A172 (cell line): Measurements from ENCODE around the gene FAM98C. TPM values are rescaled to one million over a fixed set of nuclear protein-coding genes. Genes with fewer than 3 reads are reported as not detected.
"Not testable (repeated sequence)": the region's sequence is repeated elsewhere in the genome, so short reads cannot be mapped to it uniquely, and the experiment has no call there.

Source experiments
- DNase-seq: peaks from one replicate; pipeline ENCODE4 v3.0.0-alpha.2; 2015; ENCODE audit warnings: low spot score
- total RNA-seq: library from RNA; depleted of rRNA; stranded (reverse); fragments of >200 nt; shearing (Covaris generic); gene quantifications from 2 replicates; pipeline ENCODE4 v1.2.3, GENCODE V29; 2014

Gene FAM98C
- total RNA-seq, 1 experiment from 2014 or later, result 10.6 TPM

DNA sequence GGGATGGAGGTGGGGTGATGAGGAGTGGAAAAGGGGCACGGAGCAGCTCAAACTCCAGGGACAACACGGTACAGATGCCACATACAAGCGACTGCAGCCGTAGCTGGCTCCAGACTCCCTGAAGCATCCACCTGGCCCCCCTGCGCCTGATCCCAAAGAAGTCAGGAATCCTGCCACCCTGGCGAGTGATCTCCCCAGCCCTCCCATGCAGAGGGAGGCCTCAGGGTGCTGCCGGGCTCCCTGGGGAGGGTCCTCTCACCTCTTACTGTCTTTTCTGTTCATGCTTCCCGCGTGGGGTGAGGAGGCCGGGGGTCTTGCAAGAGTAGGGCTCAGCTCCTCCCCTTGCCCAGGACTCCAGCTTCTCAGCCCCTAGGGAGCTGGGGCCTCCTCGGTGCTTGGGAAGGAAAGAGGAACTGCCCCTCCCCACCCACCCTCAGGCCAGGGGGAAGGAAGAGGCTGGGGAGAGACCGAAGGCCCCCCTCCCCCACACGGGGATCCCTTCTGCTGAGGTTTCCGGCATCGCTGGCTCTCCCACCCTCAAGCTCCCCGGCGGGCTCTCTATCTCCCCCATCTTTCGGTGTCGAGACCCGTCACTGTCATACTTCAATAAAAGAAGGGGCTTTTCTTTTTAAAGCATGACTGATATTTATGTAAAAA lies 23.0 kb downstream of the FAM98C start, which contains the start of gene RASGRP4:
TSS of gene RASGRP4 (minus strand) at position 410 of the 657 bp plus-strand sequence. CDS start at position 282, 128 bp downstream.
- DNase-seq, result no peak

GRCh38 chr19:38427035-38427677 lies 24.3 kb downstream of the FAM98C start:
- DNase-seq, result not testable (repeated sequence)

DNA sequence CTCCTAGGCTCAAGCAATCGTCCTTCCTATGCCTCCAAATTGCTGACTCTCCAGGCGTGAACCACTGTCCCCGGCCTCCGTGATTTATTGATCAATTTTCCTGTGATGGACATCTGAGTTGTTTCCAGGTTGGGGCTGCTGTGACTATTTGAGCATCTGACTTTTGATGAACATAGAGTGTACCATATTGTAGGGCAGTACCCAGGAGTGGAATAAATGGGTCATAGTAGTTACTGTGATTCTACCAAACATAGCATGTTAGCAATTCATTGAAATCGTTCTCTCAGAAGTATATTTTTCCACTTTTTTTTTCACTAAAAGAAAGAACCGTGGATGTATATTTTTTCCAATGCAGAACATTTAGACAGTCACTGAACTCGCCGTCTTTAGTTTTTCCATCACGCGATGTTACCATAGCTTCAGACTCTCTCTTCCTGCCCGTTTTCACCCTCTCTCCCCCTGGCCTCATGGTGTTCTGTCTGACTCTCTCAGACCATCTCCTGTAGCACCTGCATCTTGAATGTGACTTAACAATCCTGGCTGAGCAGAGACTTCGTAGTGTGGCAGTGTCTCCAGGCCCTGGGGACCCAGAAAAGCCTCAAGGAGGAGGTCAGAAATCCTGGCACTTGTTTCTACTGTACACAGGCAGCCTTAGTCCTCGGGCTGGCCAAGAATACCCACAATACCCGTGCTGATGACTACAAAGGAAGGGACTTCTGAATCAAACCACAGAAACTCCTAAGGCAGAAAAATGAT lies 26.3 kb downstream of the FAM98C start:
- DNase-seq, result no peak

DNA sequence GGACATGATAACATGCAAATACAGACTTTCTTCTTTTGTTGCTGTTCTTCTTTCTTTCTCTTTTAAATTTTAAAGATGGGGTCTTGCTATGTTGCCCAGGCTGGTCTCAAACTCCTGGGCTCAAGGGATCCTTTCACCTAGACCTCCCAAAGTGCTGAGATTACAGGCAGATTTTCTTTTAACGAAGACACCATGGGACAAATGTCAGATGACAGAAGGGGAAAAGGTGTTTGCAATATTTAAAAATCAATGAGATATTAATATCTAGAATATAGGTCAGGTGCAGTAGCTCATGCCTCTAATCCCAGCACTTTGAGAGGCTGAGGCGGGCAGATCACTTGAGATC lies 26.9 kb downstream of the FAM98C start:
- no peak for DNase-seq

DNA sequence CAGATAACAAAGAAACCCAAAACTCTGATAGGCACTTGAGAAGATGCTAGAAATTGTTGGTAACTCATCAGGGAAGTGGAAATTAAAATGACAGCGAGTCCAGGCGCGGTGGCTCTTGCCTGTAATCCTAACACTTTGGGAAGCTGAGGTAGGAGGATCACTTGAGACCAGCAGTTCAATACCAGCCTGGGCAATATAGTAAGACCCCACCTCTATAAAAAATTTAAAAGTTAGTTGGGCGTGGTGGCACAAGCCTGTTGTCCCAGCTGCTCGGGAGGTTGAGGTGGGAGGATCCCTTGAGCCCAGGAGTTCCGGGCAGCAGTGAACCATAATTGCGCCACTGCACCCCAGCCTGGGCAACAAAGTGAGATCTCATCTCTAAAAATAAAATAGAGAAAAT lies 28.0 kb downstream of the FAM98C start:
- DNase-seq, result no peak

- DNase-seq, result no peak
Measured at GRCh38 chr19:38433268-38433733, 30.4 kb downstream of the FAM98C start, which contains the start of gene RYR1. Gene RYR1 (plus strand): TSS chr19:38433691. CDS start chr19:38433830, 139 bp downstream.

DNA sequence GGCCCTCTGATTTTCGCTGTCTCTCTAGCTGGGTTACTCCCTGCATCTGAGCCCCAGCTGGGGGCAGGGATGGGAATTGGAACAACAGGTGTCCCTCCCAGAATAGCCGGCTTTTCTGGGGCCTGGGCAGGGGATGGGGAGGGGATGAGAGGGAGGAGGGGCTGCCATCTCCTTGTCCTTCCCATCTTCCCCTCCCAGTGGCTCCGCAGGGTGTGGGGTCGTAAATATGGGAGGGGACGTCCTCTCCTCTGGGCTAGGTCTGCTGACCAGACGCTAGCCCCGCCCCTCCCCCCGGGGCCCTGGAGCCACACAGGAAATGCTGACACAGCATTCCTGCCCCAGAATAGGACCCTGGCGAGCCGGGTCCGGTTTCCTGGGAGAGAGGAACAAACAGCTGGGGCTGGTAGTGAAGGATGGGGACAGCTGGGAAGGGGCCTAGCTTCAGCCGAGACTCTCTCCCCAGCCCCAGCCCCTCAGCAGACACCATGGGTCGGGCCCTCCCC lies 31.7 kb downstream of the FAM98C start:
- DNase-seq, result no peak

DNA sequence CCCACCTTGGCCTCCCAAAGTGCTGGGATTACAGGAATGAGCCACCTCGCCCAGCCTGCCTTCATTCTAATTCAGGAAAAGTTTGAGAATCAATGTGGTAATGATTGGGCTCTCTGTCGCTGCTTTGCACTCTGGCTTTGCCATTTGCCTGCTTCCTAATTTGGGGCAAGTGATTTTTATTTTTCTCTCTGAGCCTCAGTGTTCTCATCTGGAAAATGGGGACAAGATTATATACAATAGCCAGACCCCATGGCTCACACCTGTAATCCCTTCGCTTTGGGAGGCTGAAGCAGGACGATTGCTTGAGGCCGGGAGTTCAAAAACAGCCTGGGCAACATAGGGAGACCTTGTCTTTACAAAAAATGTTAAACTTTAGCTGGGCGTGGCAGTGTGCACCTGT lies 34.4 kb downstream of the FAM98C start:
- no peak for DNase-seq

GRCh38 chr19:38437917-38438316 lies 35.0 kb downstream of the FAM98C start:
- DNase-seq, result no peak

- DNase-seq, result no peak
Measured at GRCh38 chr19:38440592-38440991, 37.7 kb downstream of the FAM98C start.

DNA sequence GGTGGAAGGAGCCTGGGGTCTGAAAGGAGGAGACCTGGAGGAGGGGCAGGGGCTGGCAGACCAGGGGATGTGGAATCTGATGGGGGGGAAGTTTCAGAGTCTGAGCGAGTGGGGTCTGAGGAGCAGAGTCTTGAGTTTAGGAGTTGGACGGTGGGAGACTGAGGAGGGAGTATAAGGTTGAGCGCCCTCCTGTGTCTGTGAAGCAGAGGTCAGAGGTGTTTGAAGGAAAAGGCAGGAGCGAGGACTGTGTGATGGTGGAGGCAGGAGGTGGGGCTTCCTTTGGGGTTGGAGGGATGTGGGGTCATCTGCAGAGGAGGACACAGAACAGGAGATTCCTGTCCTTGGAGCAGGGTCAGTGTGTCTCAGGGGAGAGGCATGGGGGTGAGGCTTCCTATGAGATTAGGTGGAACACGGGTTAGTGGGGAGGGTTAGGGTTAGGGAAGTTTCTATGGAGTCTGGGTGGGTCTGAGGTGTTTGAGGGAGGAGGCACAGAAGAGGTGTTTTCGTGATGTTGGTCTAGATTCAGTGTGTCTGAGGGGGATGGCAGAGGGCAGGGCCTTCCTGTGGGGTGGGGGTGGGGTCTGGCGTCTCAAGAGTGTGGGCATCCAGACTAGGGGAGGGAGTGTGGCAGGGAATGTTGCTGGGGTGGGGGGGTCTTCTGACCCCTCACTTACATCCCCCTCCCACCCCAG lies 38.9 kb downstream of the FAM98C start:
- DNase-seq, result no peak

- no peak for DNase-seq
Measured at GRCh38 chr19:38442736-38443135, 39.8 kb downstream of the FAM98C start.

- DNase-seq, result no peak
Measured at GRCh38 chr19:38443458-38443999, 40.6 kb downstream of the FAM98C start.

DNA sequence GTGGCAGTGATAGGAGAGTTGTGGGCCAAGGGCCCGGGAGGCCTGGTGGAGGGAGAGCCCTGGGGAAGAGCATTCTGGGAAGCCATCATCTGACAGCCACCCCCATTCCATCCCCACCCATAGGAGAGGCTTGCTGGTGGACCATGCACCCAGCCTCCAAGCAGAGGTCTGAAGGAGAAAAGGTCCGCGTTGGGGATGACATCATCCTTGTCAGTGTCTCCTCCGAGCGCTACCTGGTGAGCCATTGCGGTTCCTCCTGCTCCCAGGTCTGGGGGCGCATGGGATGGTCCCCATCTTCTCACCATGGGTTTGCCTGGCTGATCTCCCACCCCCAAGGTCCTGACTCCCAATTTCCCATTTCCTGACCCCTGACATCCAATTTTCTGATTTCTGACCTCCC lies 41.1 kb downstream of the FAM98C start:
- no peak for DNase-seq

GRCh38 chr19:38445362-38445761 lies 42.5 kb downstream of the FAM98C start:
- no peak for DNase-seq

- DNase-seq, result no peak
Measured at GRCh38 chr19:38448225-38448624, 45.3 kb downstream of the FAM98C start.

- no peak for DNase-seq
Measured at GRCh38 chr19:38449518-38449917, 46.6 kb downstream of the FAM98C start.

GRCh38 chr19:38451036-38451435 lies 48.1 kb downstream of the FAM98C start:
- no peak for DNase-seq

GRCh38 chr19:38451629-38452028 lies 48.7 kb downstream of the FAM98C start:
- DNase-seq, result no peak

GRCh38 chr19:38452430-38453366 lies 49.8 kb downstream of the FAM98C start:
- DNase-seq, result no peak
